Mesendoderm (in vitro differentiated cells): ENCODE measurements around the gene HOXC6.

ENCODE experiments used
- DNase-seq: peaks from one replicate; pipeline ENCODE4 v3.0.0; 2013
- H2AK5ac ChIP-seq: 2 replicates; pipeline ENCODE4 v1.6.1; 2013; ENCODE audit warnings: low read length, inconsistent platforms
- H2BK120ac ChIP-seq: 2 replicates; pipeline ENCODE4 v1.6.1; 2013; ENCODE audit warnings: low read depth, mild to moderate bottlenecking, low read length, moderate library complexity, mixed read lengths
- H2BK15ac ChIP-seq: replicated peaks from 2 replicates; pipeline ENCODE4 v1.6.1; 2013; ENCODE audit warnings: low read depth, mild to moderate bottlenecking, moderate library complexity
- H2BK5ac ChIP-seq: 2 replicates; pipeline ENCODE4 v1.6.1; 2013; ENCODE audit warnings: low read length, inconsistent platforms
- H3K18ac ChIP-seq: 2 replicates; pipeline ENCODE4 v1.6.1; 2013; ENCODE audit warnings: mild to moderate bottlenecking, low read length, mixed read lengths
- H3K23ac ChIP-seq: one replicate; pipeline ENCODE4 v1.6.1; 2013; ENCODE audit warnings: low read length
- H3K27ac ChIP-seq: 2 replicates; pipeline ENCODE4 v1.5.1; 2013; ENCODE audit warnings: low read depth, mild to moderate bottlenecking, inconsistent platforms, low read length, moderate library complexity
- H3K27me3 ChIP-seq: 2 replicates; pipeline ENCODE4 v1.6.1; 2013; ENCODE audit warnings: low read length, control low read depth, mild to moderate bottlenecking, inconsistent platforms; ENCODE audit not compliant: insufficient read depth, poor library complexity
- H3K36me3 ChIP-seq: 2 replicates; pipeline ENCODE4 v1.6.1; 2013; ENCODE audit warnings: low read length, inconsistent platforms; ENCODE audit not compliant: control insufficient read depth, insufficient read depth
- H3K4ac ChIP-seq: one replicate; pipeline ENCODE4 v1.6.1; 2013; ENCODE audit warnings: low read depth, mild to moderate bottlenecking, low read length, moderate library complexity
- H3K4me1 ChIP-seq: 2 replicates; pipeline ENCODE4 v1.6.1; 2013; ENCODE audit warnings: low read depth, low read length, inconsistent platforms; ENCODE audit not compliant: control insufficient read depth
- H3K4me2 ChIP-seq: 2 replicates; pipeline ENCODE4 v1.6.1; 2013; ENCODE audit warnings: low read length
- H3K4me3 ChIP-seq: 2 replicates; pipeline ENCODE4 v1.5.1; 2013; ENCODE audit warnings: mild to moderate bottlenecking, low read length
- H3K56ac ChIP-seq: one replicate; pipeline ENCODE4 v1.6.1; 2013; ENCODE audit warnings: low read length
- H3K79me1 ChIP-seq: 2 replicates; pipeline ENCODE4 v1.6.1; 2013; ENCODE audit warnings: low read length, inconsistent platforms
- H3K79me2 ChIP-seq: 2 replicates; pipeline ENCODE4 v1.6.1; 2013; ENCODE audit warnings: mild to moderate bottlenecking, low read length; ENCODE audit not compliant: control insufficient read depth, insufficient read depth
- H3K9ac ChIP-seq: 2 replicates; pipeline ENCODE4 v1.6.1; 2013; ENCODE audit warnings: low read length, inconsistent platforms
- H4K5ac ChIP-seq: one replicate; pipeline ENCODE4 v1.6.1; 2013; ENCODE audit warnings: low read length
- H4K8ac ChIP-seq: one replicate; pipeline ENCODE4 v1.6.1; 2013; ENCODE audit warnings: low read depth, mild to moderate bottlenecking, control low read depth, low read length, moderate library complexity
- WGBS: extraction: QIAGEN DNeasy Blood & Tissue Kit; methylation state at CpG from one replicate; pipeline ENCODE4 v1.1.7; 2013; ENCODE audit warnings: low lambda C conversion rate, missing lambda C conversion rate; ENCODE audit not compliant: insufficient coverage; ENCODE audit errors: extremely low coverage; 5-methylcytosine and 5-hydroxymethylcytosine counted together

Gene HOXC6

DNA sequence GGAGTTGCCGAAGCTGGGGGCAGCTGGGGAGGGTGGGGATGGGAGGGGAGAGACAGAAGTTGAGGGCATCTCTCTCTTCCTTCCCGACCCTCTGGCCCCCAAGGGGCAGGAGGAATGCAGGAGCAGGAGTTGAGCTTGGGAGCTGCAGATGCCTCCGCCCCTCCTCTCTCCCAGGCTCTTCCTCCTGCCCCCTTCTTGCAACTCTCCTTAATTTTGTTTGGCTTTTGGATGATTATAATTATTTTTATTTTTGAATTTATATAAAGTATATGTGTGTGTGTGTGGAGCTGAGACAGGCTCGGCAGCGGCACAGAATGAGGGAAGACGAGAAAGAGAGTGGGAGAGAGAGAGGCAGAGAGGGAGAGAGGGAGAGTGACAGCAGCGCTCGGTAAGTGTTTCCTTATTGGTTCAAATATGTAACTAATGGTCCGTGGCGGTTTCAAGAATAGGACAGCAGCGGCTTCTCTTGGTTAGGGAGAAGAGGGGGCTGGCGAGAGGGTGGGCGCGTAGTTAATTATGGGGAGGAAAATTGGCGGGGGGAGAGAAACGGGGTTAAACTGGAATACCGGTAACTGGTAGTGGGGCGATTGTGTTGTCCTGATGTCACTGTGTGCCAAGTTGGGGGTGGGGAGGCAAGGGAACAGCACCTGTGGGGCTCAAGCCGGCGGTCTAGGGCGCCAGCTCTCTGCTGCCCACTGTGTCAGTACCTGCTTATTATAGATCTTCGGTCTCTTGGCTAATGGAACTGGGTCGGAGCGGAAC lies 11.0 kb upstream of the HOXC6 start:
- Histone ChIP-seq H3K27ac (no peak overlapping the region), H3K9ac (no peak overlapping the region), H3K79me1 (no peaks in the 10 kb centered on the region), H3K18ac (no peak overlapping the region), H4K5ac (no peak overlapping the region), H3K79me2 (no peaks in the 10 kb centered on the region), H3K4me2 (peak overlapping the region; percentile 51), H2BK5ac (no peak overlapping the region), H2BK120ac (no peak overlapping the region), H2BK15ac (no peak overlapping the region), H3K56ac (no peak overlapping the region), H4K8ac (no peak overlapping the region), H3K4me1 (peaks cover 2% of the 10 kb centered on the region), H3K36me3 (no peaks in the 10 kb centered on the region), H3K4me3 (no peak overlapping the region), H3K4ac (no peak overlapping the region), H3K27me3 (peaks cover 81% of the 10 kb centered on the region), H2AK5ac (no peak overlapping the region), H3K23ac (no peak overlapping the region)
- WGBS = no CpG with 5 or more reads among the region's 24 CpGs
- DNase-seq = no peak

DNA sequence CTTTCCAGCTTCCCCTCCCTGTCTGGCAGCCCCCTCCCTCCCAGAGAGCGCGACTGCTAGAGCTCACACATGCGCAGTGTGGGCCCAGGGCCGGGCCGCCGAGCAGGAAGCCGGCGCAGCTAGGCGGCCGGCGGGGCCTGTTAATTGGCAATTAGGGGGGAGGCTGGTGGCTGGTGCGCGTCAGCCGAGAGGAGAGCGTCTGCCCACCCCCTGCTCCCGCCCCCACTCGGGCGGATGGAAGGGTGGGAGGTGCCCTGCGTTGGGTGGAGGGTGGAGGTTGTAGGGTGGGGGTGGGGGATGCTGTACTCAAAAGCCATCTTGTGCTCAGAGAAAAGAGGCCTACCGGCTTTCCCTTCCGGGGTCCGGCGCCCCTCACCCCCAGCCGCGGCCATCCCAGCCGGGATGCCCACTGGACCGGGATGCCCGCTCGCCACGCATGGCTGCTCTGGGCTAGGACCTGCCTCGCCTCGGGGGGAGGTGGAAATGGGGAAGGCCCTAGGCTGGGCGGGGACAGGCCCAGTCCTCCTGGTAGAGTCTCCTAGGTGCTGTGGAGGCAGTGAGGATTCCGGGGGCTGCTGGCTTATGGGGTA lies 10.3 kb upstream of the HOXC6 start:
- H3K4me2 ChIP-seq = peak overlapping the region; percentile 51
- no peak overlapping the region for H3K4me3 ChIP-seq
- no peak overlapping the region for H2AK5ac ChIP-seq
- no peaks in the 10 kb centered on the region for H3K79me2 ChIP-seq
- H2BK5ac ChIP-seq = no peak overlapping the region
- H3K79me1 ChIP-seq = no peaks in the 10 kb centered on the region
- no peak overlapping the region for H2BK15ac ChIP-seq
- H3K4me1 ChIP-seq = peaks cover 2% of the 10 kb centered on the region
- no peak overlapping the region for H3K18ac ChIP-seq
- no peak overlapping the region for H2BK120ac ChIP-seq
- H3K36me3 ChIP-seq = no peaks in the 10 kb centered on the region
- H3K23ac ChIP-seq = no peak overlapping the region
- no peak overlapping the region for H4K8ac ChIP-seq
- no peak overlapping the region for H3K4ac ChIP-seq
- DNase-seq = peak; percentile 85
- peak overlapping the region; percentile 7 for H3K9ac ChIP-seq
- H3K27ac ChIP-seq = no peak overlapping the region
- peaks cover 82% of the 10 kb centered on the region for H3K27me3 ChIP-seq
- H4K5ac ChIP-seq = no peak overlapping the region
- peak overlapping the region; percentile 45 for H3K56ac ChIP-seq
- no CpG with 5 or more reads among the region's 34 CpGs for WGBS

DNA sequence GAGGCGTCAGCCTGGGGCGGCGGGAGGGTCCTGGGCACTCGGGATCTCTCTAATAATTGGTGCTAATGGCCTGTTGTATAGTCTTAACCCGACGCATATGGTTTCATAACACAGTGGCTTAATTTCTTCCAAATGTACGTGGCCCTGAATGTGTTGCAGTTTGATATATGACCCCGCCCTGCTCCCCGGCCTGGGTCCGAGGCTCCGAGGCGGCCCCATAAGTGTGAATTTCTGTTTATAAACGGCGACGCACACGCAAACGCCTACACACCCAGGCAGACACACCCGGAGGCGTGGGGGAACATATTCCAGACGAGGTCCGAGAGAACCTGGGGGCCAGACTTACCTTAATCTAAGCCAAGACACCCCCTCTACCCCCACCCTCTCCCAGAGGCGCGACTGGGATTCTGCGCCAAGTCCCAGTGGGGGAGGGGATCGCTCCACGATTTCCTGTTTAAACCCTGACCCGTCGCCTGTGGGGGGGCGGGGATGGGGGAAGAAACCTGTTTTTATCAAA lies 9.7 kb upstream of the HOXC6 start:
- H4K8ac ChIP-seq = no peak overlapping the region
- peaks cover 82% of the 10 kb centered on the region for H3K27me3 ChIP-seq
- no peaks in the 10 kb centered on the region for H3K79me2 ChIP-seq
- H3K4me2 ChIP-seq = peak overlapping the region; percentile 31
- H3K27ac ChIP-seq = no peak overlapping the region
- H4K5ac ChIP-seq = no peak overlapping the region
- no CpG with 5 or more reads among the region's 29 CpGs for WGBS
- DNase-seq = no peak
- no peak overlapping the region for H2BK5ac ChIP-seq
- no peak overlapping the region for H3K4ac ChIP-seq
- no peak overlapping the region for H3K9ac ChIP-seq
- no peaks in the 10 kb centered on the region for H3K36me3 ChIP-seq
- H3K56ac ChIP-seq = peak overlapping the region; percentile 45
- H2BK120ac ChIP-seq = no peak overlapping the region
- peaks cover 2% of the 10 kb centered on the region for H3K4me1 ChIP-seq
- no peak overlapping the region for H2AK5ac ChIP-seq
- H2BK15ac ChIP-seq = no peak overlapping the region
- no peak overlapping the region for H3K18ac ChIP-seq
- H3K23ac ChIP-seq = no peak overlapping the region
- no peak overlapping the region for H3K4me3 ChIP-seq
- H3K79me1 ChIP-seq = no peaks in the 10 kb centered on the region

DNA sequence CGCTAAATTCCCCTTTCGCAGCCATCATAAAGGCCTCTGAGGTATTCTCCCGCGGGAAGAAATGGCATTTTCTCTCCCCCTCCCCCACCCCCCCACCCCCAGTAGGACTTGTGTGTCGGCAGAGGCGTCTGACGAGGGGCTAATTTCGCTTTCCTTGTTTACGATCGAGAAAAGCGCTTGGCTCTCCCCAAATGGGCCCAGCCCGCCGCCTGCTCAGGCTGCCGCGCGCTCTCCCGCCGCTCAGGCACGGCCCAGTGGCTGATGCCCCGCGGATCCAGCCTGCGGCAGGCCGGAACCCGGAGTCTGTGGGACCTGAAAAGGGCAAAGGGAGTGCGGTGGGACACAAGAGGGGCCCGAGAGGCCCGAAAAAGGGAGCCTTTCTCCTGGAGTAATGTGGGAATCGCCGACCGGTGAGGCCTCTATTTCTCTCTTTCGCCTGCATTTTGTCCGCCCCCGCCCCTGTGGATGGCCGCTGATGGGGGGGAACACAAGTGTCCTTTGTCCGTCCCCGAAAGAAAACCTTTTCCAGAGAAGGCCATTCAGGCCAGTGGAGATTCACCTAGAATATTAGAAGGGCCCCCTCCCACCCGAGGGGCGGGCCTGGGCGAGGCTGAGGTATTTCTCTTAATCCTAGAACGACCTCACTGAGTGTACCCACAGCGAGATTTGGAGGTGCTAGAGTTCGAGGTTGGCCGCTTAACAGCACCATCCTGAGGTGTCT lies 9.0 kb upstream of the HOXC6 start:
- Histone ChIP-seq H2BK5ac (no peak overlapping the region), H3K27me3 (peaks cover 82% of the 10 kb centered on the region), H2BK120ac (no peak overlapping the region), H3K56ac (no peak overlapping the region), H3K4me3 (no peak overlapping the region), H3K27ac (no peak overlapping the region), H3K79me2 (no peaks in the 10 kb centered on the region), H3K79me1 (no peaks in the 10 kb centered on the region), H2BK15ac (no peak overlapping the region), H3K4me1 (peaks cover 2% of the 10 kb centered on the region), H3K4ac (no peak overlapping the region), H3K36me3 (no peaks in the 10 kb centered on the region), H3K4me2 (peak overlapping the region; percentile 3), H4K5ac (no peak overlapping the region), H2AK5ac (no peak overlapping the region), H3K18ac (no peak overlapping the region), H3K23ac (no peak overlapping the region), H4K8ac (no peak overlapping the region), H3K9ac (peak overlapping the region; percentile 8)
- DNase-seq = peak; percentile 53
- no CpG with 5 or more reads among the region's 43 CpGs for WGBS

DNA sequence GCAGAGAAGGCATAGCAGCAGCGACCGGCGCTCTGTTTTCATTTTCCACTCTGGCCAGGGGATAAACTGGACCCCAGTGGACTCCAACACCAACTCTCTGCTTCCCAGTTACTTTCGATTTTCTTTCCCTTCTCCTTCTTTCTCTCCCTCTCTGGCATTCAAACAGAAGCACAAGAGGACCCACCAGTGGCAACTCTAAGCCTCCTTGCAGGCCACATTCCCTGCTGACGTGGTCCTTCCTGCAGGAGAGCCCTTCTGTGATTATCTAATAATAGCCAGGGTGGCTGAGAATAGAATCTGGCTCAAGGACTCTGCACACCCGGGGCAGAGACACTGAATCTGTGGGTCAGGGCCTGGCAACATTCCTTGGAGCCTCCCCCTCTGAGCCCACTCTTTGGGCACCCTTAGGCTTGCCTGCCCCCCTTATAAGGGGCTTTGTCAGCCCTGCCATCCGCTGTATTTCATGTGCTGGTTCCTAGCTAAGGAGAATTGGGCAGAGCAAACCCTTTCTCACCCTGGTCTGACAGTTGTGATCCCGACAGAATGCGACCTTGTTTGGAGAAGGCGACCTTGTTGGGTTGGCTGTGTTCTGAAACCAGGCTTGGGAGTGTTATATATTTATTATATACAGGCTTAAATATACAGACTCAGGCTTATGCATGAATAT lies 8.2 kb upstream of the HOXC6 start:
- no peak for DNase-seq
- Histone ChIP-seq H3K18ac (no peak overlapping the region), H4K5ac (no peak overlapping the region), H4K8ac (no peak overlapping the region), H2AK5ac (no peak overlapping the region), H3K27ac (no peak overlapping the region), H3K79me2 (no peaks in the 10 kb centered on the region), H3K4me3 (no peak overlapping the region), H2BK120ac (no peak overlapping the region), H3K27me3 (peaks cover 82% of the 10 kb centered on the region), H3K36me3 (no peaks in the 10 kb centered on the region), H3K9ac (no peak overlapping the region), H3K23ac (no peak overlapping the region), H2BK5ac (no peak overlapping the region), H3K4ac (no peak overlapping the region), H3K4me2 (no peak overlapping the region), H3K56ac (no peak overlapping the region), H3K4me1 (peaks cover 2% of the 10 kb centered on the region), H3K79me1 (no peaks in the 10 kb centered on the region), H2BK15ac (no peak overlapping the region)
- no CpG with 5 or more reads among the region's 10 CpGs for WGBS
